Measurements from ENCODE around the gene LIG1. TPM values are rescaled to one million over a fixed set of nuclear protein-coding genes. Genes with fewer than 3 reads are reported as not detected.

The LIG1 gene
- total and polyA plus RNA-seq, 2 donors (not counting 3 experiments of a cell fraction or from before 2014, with no cell fraction given): 64.0 to 94.7 TPM

DNA sequence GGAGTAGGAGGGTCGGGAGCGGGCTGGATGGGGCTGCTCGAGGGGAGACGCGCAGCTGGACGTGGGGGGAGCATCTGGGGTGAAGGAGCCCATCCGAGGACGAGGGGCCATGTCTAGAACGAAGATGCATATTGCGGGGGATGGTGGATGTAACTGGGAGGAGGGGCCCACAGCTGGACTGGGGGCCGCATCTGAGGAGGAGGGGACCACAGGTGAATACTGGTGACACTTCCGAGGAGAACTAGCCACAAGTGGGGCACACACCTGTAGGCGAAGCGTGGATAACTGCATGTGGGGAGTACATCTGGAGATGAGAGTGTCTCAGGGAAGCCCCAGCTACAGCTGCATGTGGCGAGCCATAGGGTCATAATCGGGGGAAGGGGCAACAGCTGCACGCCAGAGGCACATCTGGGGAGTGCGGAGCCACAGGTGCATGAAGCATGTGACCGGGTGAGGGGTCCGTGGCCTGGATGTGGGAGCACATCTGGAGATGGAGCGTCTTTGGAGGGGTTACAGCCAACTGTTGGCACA lies 738 bp upstream of the LIG1 start:
- intact Hi-C loops (cut with micrococcal nuclease) (loop anchor here (1.0 to 2.0 kb wide), 6 partner anchors 19 to 90 kb away; no protein-coding TSS in a partner anchor), dilution Hi-C loops (cut with MboI; ENCODE audit: extremely low pct_ligation_motif_present, low sequenced_read_pairs) (no loop called here)
- Histone ChIP-seq H3K27ac (ENCODE audit: insufficient read depth, low read depth, low read length) (peak overlapping the region; percentile 37), H3K9me1 (replicated peaks; ENCODE audit: control insufficient read depth, extremely low read depth, insufficient read depth, low read length) (no peaks in the 10 kb centered on the region), H4K20me1 (replicated peaks; ENCODE audit: control insufficient read depth, extremely low read depth, insufficient read depth, low read length) (no peaks in the 10 kb centered on the region), H3K4me2 (ENCODE audit: insufficient read depth, low read length) (peak overlapping the region; percentile 92), H3K36me3 (ENCODE audit: control insufficient read depth in 2 of 2, extremely low read depth in 1 of 2, insufficient read depth in 2 of 2, low read length in 2 of 2) (peaks cover 0 to 6% of the 10 kb centered on the region in 2 experiments), H3K4me3 (replicated peaks in 1 of 3; ENCODE audit: insufficient read depth in 1 of 3, low read depth in 1 of 3, low read length in 3 of 3) (peak overlapping the region; percentile 69 to 88 (median 87)), H2AFZ (ENCODE audit: low read depth, low read length) (peak overlapping the region; percentile 55), H3K9me3 (replicated peaks; ENCODE audit: control insufficient read depth, insufficient read depth, low read length) (no peaks in the 10 kb centered on the region), H3K27me3 (ENCODE audit: control insufficient read depth in 2 of 2, insufficient read depth in 2 of 2, low read length in 2 of 2) (no peaks in the 10 kb centered on the region), H3K4me1 (ENCODE audit: control insufficient read depth, extremely low read depth, insufficient read depth, low read length) (peaks cover 13% of the 10 kb centered on the region), H3K79me2 (ENCODE audit: control insufficient read depth, insufficient read depth, low read length) (peaks cover 28% of the 10 kb centered on the region), H3K9ac (replicated peaks; ENCODE audit: extremely low read depth, insufficient read depth, low read length) (peak overlapping the region; percentile 85)
- FAIRE-seq (no peak), DNase-seq (ENCODE audit: low read depth, low spot score) (no peak)
- CTCF ChIA-PET: interaction anchor here (1.0 to 1.5 kb wide), 2 partner anchors 18 to 33 kb away, joined by 3 to 4 read pairs; no protein-coding TSS in a partner anchor
- no TSS peak for BruUV-seq (replicated peaks)
- TF ChIP-seq POLR2AphosphoS5 (IDR thresholded peaks at IDR 0.05; ENCODE audit: insufficient read depth, low read depth, low read length) (no peak), MYC (IDR thresholded peaks at IDR 0.05; ENCODE audit: low read depth, low read length) (no peak), EZH2 (IDR thresholded peaks at IDR 0.05; ENCODE audit: borderline replicate concordance, low read depth, low read length, severe bottlenecking) (no peak), POLR2A (IDR thresholded peaks at IDR 0.05; ENCODE audit: low read depth, low read length) (no peak), JUN (IDR thresholded peaks at IDR 0.05; ENCODE audit: borderline replicate concordance, insufficient read depth, insufficient read length, low read depth) (no peak), FOS (IDR thresholded peaks at IDR 0.05; ENCODE audit: borderline replicate concordance, insufficient read depth, low read length) (no peak), MAX (IDR thresholded peaks at IDR 0.05; ENCODE audit: insufficient read depth, insufficient read length) (no peak), GATA2 (IDR thresholded peaks at IDR 0.05; ENCODE audit: insufficient read depth, insufficient read length, low read depth, low read length) (no peak), CTCF (IDR thresholded peaks at IDR 0.05; ENCODE audit: extremely low read depth in 1 of 2, insufficient read depth in 1 of 2, low read depth in 1 of 2, low read length in 2 of 2) (no peak)
- POLR2A ChIA-PET: interaction anchor here (0.6 kb wide), 1 partner anchor 31 kb away, joined by 4 read pairs; no protein-coding TSS in a partner anchor

Data from endothelial cell of umbilical vein (primary cell).